K562 (cell line): ENCODE results near the gene HMCN1. TPM values are rescaled to one million over a fixed set of nuclear protein-coding genes. Genes with fewer than 3 reads are reported as not detected.
A peak's percentile ranks its signal among the peaks of the same experiment; 100 is the strongest.

Experiments
- ATAC-seq: fragments of 200-7000 bp; cut with Tn5 transposase; 3 replicates; pipeline ENCODE4 v1.9.1; 2020; ENCODE audit warnings: moderate library complexity
- BruUV-seq: library from RNA; stranded (reverse); fragments of 400-500 nt; replicated peaks from 2 replicates; lab custom pipeline; 2021; lab: Mats Ljungman, UMichigan
- CTCF ChIA-PET: fragments of 300-600 bp; formaldehyde crosslinking; extraction: SDS; loops from one replicate; lab custom pipeline; 2021; ENCODE audit warnings: low intra/inter-chr PET ratio; lab: Yijun Ruan, JAX
- POLR2A ChIA-PET: fragments of 300-600, 350-650 bp; sonication (Branson Sonifier 250); formaldehyde crosslinking; extraction: SDS; loops from one replicate; lab custom pipeline; 2021; ENCODE audit warnings: antibody characterized with exemption, inconsistent platforms; lab: Yijun Ruan, JAX
- DNase-seq, 4 experiments: peaks; one replicate each; pipeline versions ENCODE4 v3.0.0 to v3.0.0-alpha.2; 2011 to 2018; ENCODE audit warnings: low spot score in 3 of 4, mixed read lengths in 3 of 4; ENCODE audit errors: extremely low read depth in 1 of 4
- FAIRE-seq: peaks from 2 replicates; lab custom pipeline; 2011; peaks lifted over from hg19 to GRCh38; lab: Jason Lieb, UNC
- H2AFZ ChIP-seq: 2 replicates; pipeline ENCODE4 v1.6.0; 2011; ENCODE audit warnings: low read depth, low read length, control low read depth, inconsistent platforms
- H3K27ac ChIP-seq: fragments of 200-600 bp; 3 replicates; pipeline ENCODE4 v1.8.0; 2011; ENCODE audit warnings: low read depth, mild to moderate bottlenecking, control low read depth, inconsistent platforms, low read length, moderate library complexity, mixed read lengths; ENCODE audit errors: extremely low read depth
- H3K27me3 ChIP-seq, 2 experiments: fragments of 300-600 bp in 1 of 2; 2 replicates in 1 of 2; 3 replicates in 1 of 2; pipeline versions ENCODE4 v1.6.0 to v1.8.0; 2011; ENCODE audit warnings: inconsistent platforms in 2 of 2, low read length in 2 of 2, mild to moderate bottlenecking in 1 of 2, mixed read lengths in 1 of 2, moderate library complexity in 1 of 2; ENCODE audit not compliant: control insufficient read depth in 2 of 2, insufficient read depth in 2 of 2
- H3K36me3 ChIP-seq: fragments of 300-600 bp; 3 replicates; pipeline ENCODE4 v1.8.0; 2011; ENCODE audit warnings: mild to moderate bottlenecking, low read length, inconsistent platforms; ENCODE audit not compliant: control insufficient read depth, insufficient read depth
- H3K4me1 ChIP-seq, 2 experiments: fragments of 200-600 bp in 1 of 2; replicated peaks in 1 of 2; 2 replicates in 1 of 2; 3 replicates in 1 of 2; pipeline versions ENCODE4 v1.5.1 to v1.8.0; 2011; ENCODE audit warnings: inconsistent platforms in 2 of 2, low read length in 2 of 2, mild to moderate bottlenecking in 1 of 2, mixed read lengths in 1 of 2, moderate library complexity in 1 of 2; ENCODE audit not compliant: control insufficient read depth in 2 of 2, insufficient read depth in 2 of 2
- H3K4me2 ChIP-seq: 2 replicates; pipeline ENCODE4 v1.6.1; 2011; ENCODE audit warnings: low read length, control low read depth, inconsistent platforms, mixed read lengths; ENCODE audit not compliant: insufficient read depth
- H3K4me3 ChIP-seq: fragments of 200-600 bp; sonication (generic), shearing (Covaris generic); 2 replicates; pipeline ENCODE4 v1.5.1; 2016; ENCODE audit warnings: control low read depth, inconsistent platforms
- H3K79me2 ChIP-seq: fragments of 200-600 bp; 3 replicates; pipeline ENCODE4 v1.8.0; 2011; ENCODE audit warnings: low read length, inconsistent platforms; ENCODE audit not compliant: control insufficient read depth, insufficient read depth
- H3K9ac ChIP-seq, 2 experiments: 2 replicates each; pipeline versions ENCODE4 v1.6.0 to v1.6.1; 2011; ENCODE audit warnings: low read depth in 2 of 2, low read length in 2 of 2, control low read depth in 1 of 2, inconsistent platforms in 1 of 2, mild to moderate bottlenecking in 1 of 2, mixed read lengths in 1 of 2; ENCODE audit not compliant: insufficient read depth in 1 of 2
- H3K9me1 ChIP-seq: one replicate; pipeline ENCODE4 v1.6.0; 2011; ENCODE audit warnings: inconsistent platforms, mild to moderate bottlenecking, low read length, moderate library complexity; ENCODE audit not compliant: control insufficient read depth, insufficient read depth
- H3K9me3 ChIP-seq: replicated peaks from 2 replicates; pipeline ENCODE4 v1.5.1; 2011; ENCODE audit warnings: low read depth, low read length, inconsistent platforms; ENCODE audit not compliant: control insufficient read depth, insufficient read depth
- H4K20me1 ChIP-seq: replicated peaks from 2 replicates; pipeline ENCODE4 v1.6.1; 2011; ENCODE audit warnings: low read length, inconsistent platforms, mixed read lengths; ENCODE audit not compliant: control insufficient read depth, insufficient read depth
- ARID1B ChIP-seq: fragments of 450-650 bp; IDR thresholded peaks from 2 replicates; pipeline ENCODE4 v1.6.1; 2016; ENCODE audit warnings: antibody characterized with exemption, mild to moderate bottlenecking, inconsistent platforms
- BCLAF1 ChIP-seq, 2 experiments: fragments of 450-650 bp in 1 of 2; IDR thresholded peaks; 2 replicates each; pipeline ENCODE4 v1.6.1; 2011 to 2017; ENCODE audit warnings: low read depth in 2 of 2, antibody characterized with exemption in 1 of 2, borderline replicate concordance in 1 of 2, low read length in 1 of 2, mild to moderate bottlenecking in 1 of 2, mixed read lengths in 1 of 2; ENCODE audit not compliant: control insufficient read depth in 1 of 2
- BHLHE40 ChIP-seq: IDR thresholded peaks from 2 replicates; pipeline ENCODE4 v1.6.1; 2011; ENCODE audit warnings: low read length, improper control_type of control experiment
- CBFA2T2 ChIP-seq: fragments of 450-650 bp; conservative IDR thresholded peaks from 2 replicates; pipeline ENCODE4 v1.6.1; 2017; ENCODE audit warnings: mild to moderate bottlenecking
- CBX2 ChIP-seq: fragments of 200-600 bp; sonication (generic); IDR thresholded peaks from one replicate; pipeline ENCODE4 v1.6.1; 2012; ENCODE audit warnings: mild to moderate bottlenecking, low read length, inconsistent platforms; ENCODE audit not compliant: insufficient read depth, poor library complexity, severe bottlenecking
- CEBPB ChIP-seq: fragments of 450-650 bp; IDR thresholded peaks from 2 replicates; pipeline ENCODE4 v1.6.1; 2016; ENCODE audit warnings: missing genetic modification characterization, missing compliant biosample characterization
- EHMT2 ChIP-seq: fragments of 450-650 bp; IDR thresholded peaks from 2 replicates; pipeline ENCODE4 v1.6.1; 2018; ENCODE audit warnings: antibody characterized with exemption
- FOS ChIP-seq: IDR thresholded peaks from 3 replicates; pipeline ENCODE4 v1.6.1; 2011; ENCODE audit not compliant: insufficient read length; ENCODE audit errors: extremely low read depth
- HDAC6 ChIP-seq: IDR thresholded peaks from 2 replicates; pipeline ENCODE4 v1.6.1; 2012; ENCODE audit warnings: low read depth, mild to moderate bottlenecking, control low read depth, inconsistent platforms, low read length, moderate library complexity
- HMBOX1 ChIP-seq: sonication (generic); IDR thresholded peaks from 2 replicates; pipeline ENCODE4 v1.6.1; 2016
- OTX1 ChIP-seq: fragments of 450-650 bp; formaldehyde crosslinking; IDR thresholded peaks from 2 replicates; pipeline ENCODE4 v1.4.0; 2022; ENCODE audit warnings: mild to moderate bottlenecking
- PCBP1 ChIP-seq: fragments of 200-400 bp; formaldehyde crosslinking; IDR thresholded peaks from 2 replicates; pipeline ENCODE4 v1.6.1; 2018; ENCODE audit warnings: mild to moderate bottlenecking, low read depth, low read length; ENCODE audit not compliant: poor library complexity, severe bottlenecking
- SP2 ChIP-seq: IDR thresholded peaks from 2 replicates; pipeline ENCODE4 v1.6.1; 2011; ENCODE audit warnings: mild to moderate bottlenecking, low read depth, low read length, moderate library complexity; ENCODE audit not compliant: poor library complexity, severe bottlenecking; ENCODE audit errors: extremely low read depth
- SRSF9 ChIP-seq: fragments of 200-400 bp; formaldehyde crosslinking; IDR thresholded peaks from 2 replicates; pipeline ENCODE4 v1.6.1; 2017; ENCODE audit warnings: low read depth, low read length, borderline replicate concordance
- TCF3 ChIP-seq: sonication (generic); formaldehyde crosslinking; IDR thresholded peaks from 2 replicates; pipeline ENCODE4 v1.4.0; 2020; ENCODE audit warnings: mild to moderate bottlenecking, missing genetic modification reagents
- U2AF2 ChIP-seq: fragments of 200-400 bp; formaldehyde crosslinking; optimal IDR thresholded peaks from 2 replicates; pipeline ENCODE3; 2017; ENCODE audit warnings: low read depth, mild to moderate bottlenecking, low read length
- ZBTB26 ChIP-seq: fragments of 450-650 bp; formaldehyde crosslinking; IDR thresholded peaks from 2 replicates; pipeline ENCODE4 v1.4.0; 2022; ENCODE audit warnings: missing genetic modification characterization
- ZNF75A ChIP-seq: fragments of 450-650 bp; formaldehyde crosslinking; IDR thresholded peaks from 2 replicates; pipeline ENCODE4 v1.4.0; 2020; ENCODE audit warnings: mild to moderate bottlenecking
- WGBS: fragments of 100-300 bp; shearing (Covaris generic); methylation state at CpG from one replicate; pipeline ENCODE4 v1.1.6; 2016; ENCODE audit warnings: low coverage, mixed read lengths; ENCODE audit not compliant: insufficient coverage; ENCODE audit errors: missing lambda C conversion rate; 5-methylcytosine and 5-hydroxymethylcytosine counted together
- in situ Hi-C: fragments of 300-500 bp; cut with MboI; formaldehyde crosslinking; loops from 4 replicates; pipeline ENCODE4 v1.15.0; 2018; ENCODE audit warnings: inconsistent platforms, mixed read lengths
- intact Hi-C: fragments of 100-400 bp; cut with micrococcal nuclease; formaldehyde crosslinking; loops from 2 replicates; pipeline ENCODE4 v1.14.2; 2022
- polyA plus RNA-seq, 8 experiments: library from polyadenylated mRNA; depleted of rRNA in 4 of 8; stranded (reverse) in 5 of 8; unstranded in 3 of 8; fragments of >200 nt; fragmentation: Nextera tagmentation in 2 of 8; fragmentation: Illumina TruSeq in 1 of 8; extraction: Ambion mirVana in 2 of 8; extraction: Trizol in 1 of 8; gene quantifications; 2 replicates each; pipeline versions ENCODE4 v1.2.1 to v1.2.3, GENCODE V29; 2011 to 2014; ENCODE audit warnings: inconsistent platforms in 1 of 8, missing spikeins in 1 of 8
- total RNA-seq, 7 experiments: library from RNA; depleted of rRNA in 6 of 7; stranded (reverse); fragments of >200 nt in 6 of 7; fragmentation: Illumina TruSeq in 2 of 7; extraction: Trizol in 2 of 7; gene quantifications; 2 replicates each; pipeline versions ENCODE4 v1.2.1 to v1.2.3, GENCODE V29; 2011 to 2021; ENCODE audit warnings: low replicate concordance in 1 of 7

Gene HMCN1
- total and polyA plus RNA-seq, 9 of the 15 experiments (the other 6 are each of a cell fraction or from before 2014, with no cell fraction given) = 0.07 to 0.36 (median 0.21) TPM

GRCh38 chr1:186059311-186059710 is 325.1 kb downstream of the HMCN1 start:
- Histone ChIP-seq H3K9ac (no peak overlapping the region), H3K4me2 (no peak overlapping the region), H2AFZ (peak overlapping the region; percentile 49; the same call in 1 of the 2 replicates), H3K4me1 (peaks cover 0 to 4% of the 10 kb centered on the region in 2 experiments; a peak in 1 of 5 replicates), H3K4me3 (no peak overlapping the region), H3K9me1 (no peaks in the 10 kb centered on the region), H3K36me3 (no peaks in the 10 kb centered on the region), H4K20me1 (no peaks in the 10 kb centered on the region), H3K27me3 (no peaks in the 10 kb centered on the region), H3K27ac (no peak overlapping the region), H3K9me3 (no peaks in the 10 kb centered on the region), H3K79me2 (no peaks in the 10 kb centered on the region)
- in situ Hi-C loops = no loop called here
- intact Hi-C loops = no loop called here
- FAIRE-seq = no peak
- BruUV-seq = no TSS peak
- 0% methylated on average over 1 of the region's 1 CpG for WGBS
- peak; percentile 44; the same call in 1 of the 3 replicates for ATAC-seq
- ChIA-PET POLR2A (no interaction called here), CTCF (no interaction called here)
- no peak for DNase-seq
- 0 out of 2 replicates have a peak, but pooled peaks have one; percentile 11 for TF ChIP-seq ARID1B
- TF ChIP-seq PCBP1 = no peak
- TF ChIP-seq FOS = no peak
- TF ChIP-seq BHLHE40 = no peak
- peak; percentile 88 for TF ChIP-seq CEBPB (tag)
- TF ChIP-seq ZNF75A (CRISPR knock-in tag) = no peak
- no peak for TF ChIP-seq EHMT2
- TF ChIP-seq HDAC6 = no peak
- no peak for TF ChIP-seq U2AF2
- TF ChIP-seq SP2 = no peak
- TF ChIP-seq OTX1 (CRISPR knock-in tag) = no peak
- no peak for TF ChIP-seq ZBTB26 (CRISPR knock-in tag)
- TF ChIP-seq CBFA2T2 = no peak
- no peak for TF ChIP-seq CBX2
- TF ChIP-seq TCF3 = no peak
- TF ChIP-seq SRSF9 = no peak
- no peak for TF ChIP-seq BCLAF1 (IDR thresholded peaks at IDR 0.05; ENCODE audit: borderline replicate concordance in 1 of 2, control insufficient read depth in 1 of 2, low read depth in 2 of 2, low read length in 1 of 2)
- TF ChIP-seq HMBOX1 = peak; percentile 15; the same call in 1 of the 2 replicates
